IMR-90 (cell line): ENCODE data around the gene PRADC1. TPM values are rescaled to one million over a fixed set of nuclear protein-coding genes. Genes with fewer than 3 reads are reported as not detected.

Experiments
- ATAC-seq: fragments of 200-7000 bp; cut with Tn5 transposase; 2 replicates; pipeline ENCODE4 v1.9.1; 2020; ENCODE audit warnings: low read depth, mild to moderate bottlenecking, moderate library complexity
- BruUV-seq: library from RNA; stranded (reverse); fragments of 400-500 nt; replicated peaks from 2 replicates; lab custom pipeline; 2021; lab: Mats Ljungman, UMichigan
- CTCF ChIA-PET: fragments of 300-600 bp; formaldehyde crosslinking; extraction: SDS; loops from one replicate; lab custom pipeline; 2021; ENCODE audit warnings: antibody characterized with exemption; lab: Yijun Ruan, JAX
- POLR2A ChIA-PET: fragments of 300-600 bp; sonication (Branson Sonifier 250); formaldehyde crosslinking; loops from one replicate; lab custom pipeline; 2022; ENCODE audit warnings: antibody characterized with exemption; ENCODE audit not compliant: unreplicated experiment; lab: Charles Lee
- DNase-seq: peaks from one replicate; pipeline ENCODE4 v3.0.0; 2013
- H2AFZ ChIP-seq: replicated peaks from 2 replicates; pipeline ENCODE3; 2013; ENCODE audit warnings: low read length, mild to moderate bottlenecking; ENCODE audit not compliant: poor library complexity
- H2AK5ac ChIP-seq: 2 replicates; pipeline ENCODE4 v1.6.1; 2013; ENCODE audit warnings: low read depth, low read length, inconsistent platforms
- H2AK9ac ChIP-seq: replicated peaks from 2 replicates; pipeline ENCODE3; 2013; ENCODE audit warnings: mild to moderate bottlenecking, low read depth, low read length, moderate library complexity; ENCODE audit not compliant: poor library complexity
- H2BK120ac ChIP-seq: 2 replicates; pipeline ENCODE4 v1.6.1; 2013; ENCODE audit warnings: low read depth, low read length, inconsistent platforms
- H2BK15ac ChIP-seq: 3 replicates; pipeline ENCODE4 v1.6.1; 2013; ENCODE audit warnings: low read depth, low read length, inconsistent platforms
- H2BK20ac ChIP-seq: 2 replicates; pipeline ENCODE4 v1.6.1; 2013; ENCODE audit warnings: low read depth, mild to moderate bottlenecking, inconsistent platforms, low read length, moderate library complexity
- H2BK5ac ChIP-seq: 2 replicates; pipeline ENCODE4 v1.6.1; 2013; ENCODE audit warnings: mild to moderate bottlenecking, low read depth, low read length, inconsistent platforms; ENCODE audit not compliant: poor library complexity, severe bottlenecking
- H3K14ac ChIP-seq: replicated peaks from 2 replicates; pipeline ENCODE4 v1.6.1; 2013; ENCODE audit warnings: low read depth, low read length, inconsistent platforms
- H3K18ac ChIP-seq: 2 replicates; pipeline ENCODE4 v1.6.1; 2013; ENCODE audit warnings: low read depth, low read length, control low read depth
- H3K23ac ChIP-seq: 2 replicates; pipeline ENCODE4 v1.6.1; 2013; ENCODE audit warnings: low read depth, low read length, inconsistent platforms
- H3K27ac ChIP-seq: 2 replicates; pipeline ENCODE4 v1.5.1; 2013; ENCODE audit warnings: mild to moderate bottlenecking, control low read depth, low read length; ENCODE audit not compliant: insufficient read depth
- H3K27me3 ChIP-seq: 2 replicates; pipeline ENCODE4 v1.6.1; 2013; ENCODE audit warnings: low read length; ENCODE audit not compliant: control insufficient read depth, insufficient read depth
- H3K36me3 ChIP-seq: 2 replicates; pipeline ENCODE4 v1.6.1; 2013; ENCODE audit warnings: low read length, mixed read lengths; ENCODE audit not compliant: control insufficient read depth, insufficient read depth
- H3K4ac ChIP-seq: 2 replicates; pipeline ENCODE4 v1.6.1; 2013; ENCODE audit warnings: low read depth, low read length, inconsistent platforms
- H3K4me1 ChIP-seq: 2 replicates; pipeline ENCODE4 v1.6.1; 2013; ENCODE audit warnings: low read length, mixed read lengths; ENCODE audit not compliant: control insufficient read depth, insufficient read depth
- H3K4me2 ChIP-seq: 2 replicates; pipeline ENCODE4 v1.6.1; 2013; ENCODE audit warnings: low read depth, mild to moderate bottlenecking, control low read depth, low read length, moderate library complexity
- H3K4me3 ChIP-seq: 2 replicates; pipeline ENCODE4 v1.5.1; 2013; ENCODE audit warnings: low read depth, mild to moderate bottlenecking, control low read depth, low read length, moderate library complexity; ENCODE audit not compliant: insufficient read depth
- H3K56ac ChIP-seq: 2 replicates; pipeline ENCODE4 v1.6.1; 2013; ENCODE audit warnings: low read length, inconsistent platforms; ENCODE audit not compliant: insufficient read depth; ENCODE audit errors: extremely low read depth
- H3K79me1 ChIP-seq, 2 experiments: 2 replicates each; pipeline ENCODE4 v1.6.1; 2013; ENCODE audit warnings: low read length in 2 of 2, inconsistent platforms in 1 of 2, low read depth in 1 of 2
- H3K9ac ChIP-seq: 2 replicates; pipeline ENCODE4 v1.6.1; 2013; ENCODE audit warnings: low read depth, low read length, control low read depth
- H3K9me1 ChIP-seq: 2 replicates; pipeline ENCODE4 v1.6.1; 2013; ENCODE audit warnings: low read length, inconsistent platforms; ENCODE audit not compliant: insufficient read depth
- H3K9me3 ChIP-seq: 2 replicates; pipeline ENCODE4 v1.6.1; 2013; ENCODE audit warnings: low read length; ENCODE audit not compliant: control insufficient read depth, insufficient read depth
- H4K20me1 ChIP-seq: 2 replicates; pipeline ENCODE4 v1.6.1; 2013; ENCODE audit warnings: low read length, inconsistent platforms; ENCODE audit not compliant: insufficient read depth
- H4K5ac ChIP-seq: 2 replicates; pipeline ENCODE4 v1.6.1; 2013; ENCODE audit warnings: mild to moderate bottlenecking, low read depth, low read length, control low read depth
- H4K8ac ChIP-seq, 2 experiments: 2 replicates each; pipeline ENCODE4 v1.6.1; 2013; ENCODE audit warnings: low read depth in 2 of 2, low read length in 2 of 2, control low read depth in 1 of 2, inconsistent platforms in 1 of 2
- H4K91ac ChIP-seq: 2 replicates; pipeline ENCODE4 v1.6.1; 2013; ENCODE audit warnings: low read depth, low read length, inconsistent platforms; ENCODE audit not compliant: insufficient read depth
- ELK1 ChIP-seq: fragments of 150-350 bp; IDR thresholded peaks from 2 replicates; pipeline ENCODE4 v1.6.1; 2016; ENCODE audit warnings: low read depth, mild to moderate bottlenecking, low read length, moderate library complexity, borderline replicate concordance
- MAFK ChIP-seq: IDR thresholded peaks from 2 replicates; pipeline ENCODE4 v1.6.1; 2012; ENCODE audit warnings: low read depth, low read length, improper control_type of control experiment
- MAZ ChIP-seq: IDR thresholded peaks from 2 replicates; pipeline ENCODE4 v1.6.1; 2012; ENCODE audit warnings: low read depth, mild to moderate bottlenecking, low read length, improper control_type of control experiment, moderate library complexity, borderline replicate concordance
- RFX5 ChIP-seq: IDR thresholded peaks from 2 replicates; pipeline ENCODE4 v1.8.0; 2012; ENCODE audit warnings: low read depth, mild to moderate bottlenecking, low read length, moderate library complexity
- USF2 ChIP-seq: fragments of 150-350 bp; IDR thresholded peaks from 2 replicates; pipeline ENCODE4 v1.6.1; 2017; ENCODE audit warnings: mild to moderate bottlenecking, antibody characterized with exemption, low read length, low read depth
- WGBS, 2 experiments: methylation state at CpG; one replicate each; pipeline versions ENCODE4 v1.1.5 to v1.1.7; 2013; ENCODE audit warnings: missing lambda C conversion rate in 2 of 2; ENCODE audit not compliant: insufficient read length in 1 of 2; ENCODE audit errors: extremely low coverage in 2 of 2; 5-methylcytosine and 5-hydroxymethylcytosine counted together
- dilution Hi-C: fragments of 300-500 bp; cut with HindIII; formaldehyde crosslinking; loops from one replicate; pipeline ENCODE4 v1.14.3; 2018; ENCODE audit warnings: low sequenced_read_pairs; ENCODE audit not compliant: unreplicated experiment
- in situ Hi-C: fragments of 300-500 bp; cut with MboI; formaldehyde crosslinking; loops from 3 replicates; pipeline ENCODE4 v1.14.3; 2019; ENCODE audit warnings: low sequenced_read_pairs, inconsistent platforms, mixed read lengths
- intact Hi-C: fragments of 100-400 bp; cut with micrococcal nuclease; formaldehyde crosslinking; loops from 2 replicates; pipeline ENCODE4 v1.10.0; 2022
- polyA plus RNA-seq, 3 experiments: library from polyadenylated mRNA; depleted of rRNA; stranded (reverse); fragments of >200 nt; gene quantifications; 2 replicates each; pipeline ENCODE4 v1.2.3, GENCODE V29; 2012; ENCODE audit warnings: low replicate concordance in 1 of 3
- total RNA-seq: library from RNA; depleted of rRNA; stranded (reverse); fragments of >200 nt; gene quantifications from 2 replicates; pipeline ENCODE4 v1.2.3, GENCODE V29; 2012

The PRADC1 gene
- total and polyA plus RNA-seq, 2 of the 4 experiments (the other 2 are of a cell fraction) = 13.1 to 18.4 TPM

- intact Hi-C loops = no loop called here
- no peaks in the 10 kb centered on the region for H4K20me1 ChIP-seq
- no peak overlapping the region for H3K4me3 ChIP-seq
- no peak overlapping the region for H2AK5ac ChIP-seq
- WGBS, 2 experiments = 93% methylated on average over 5 of the region's 14 CpGs; no CpG with 5 or more reads in 1 of the 2 experiments
- dilution Hi-C loops = no loop called here
- ChIA-PET CTCF (no interaction called here), POLR2A (no interaction called here)
- in situ Hi-C loops = no loop called here
- no peak overlapping the region for H4K8ac ChIP-seq
- peaks cover 5 to 6% of the 10 kb centered on the region in 2 experiments for H3K79me1 ChIP-seq
- H4K91ac ChIP-seq = no peak overlapping the region
- no peak overlapping the region for H4K5ac ChIP-seq
- no TSS peak for BruUV-seq
- no peak overlapping the region for H2AFZ ChIP-seq
- H2BK15ac ChIP-seq = no peak overlapping the region
- no peak overlapping the region for H3K4me2 ChIP-seq
- H3K4ac ChIP-seq = no peak overlapping the region
- H2AK9ac ChIP-seq = no peak overlapping the region
- no peaks in the 10 kb centered on the region for H3K27me3 ChIP-seq
- TF ChIP-seq ELK1 (no peak), MAZ (no peak), USF2 (no peak), MAFK (no peak), RFX5 (no peak)
- peaks cover 21% of the 10 kb centered on the region for H3K36me3 ChIP-seq
- H3K18ac ChIP-seq = no peak overlapping the region
- DNase-seq (no peak), ATAC-seq (no peak)
- H3K14ac ChIP-seq = no peak overlapping the region
- no peak overlapping the region for H3K9ac ChIP-seq
- H3K27ac ChIP-seq = no peak overlapping the region
- H2BK20ac ChIP-seq = no peak overlapping the region
- H3K23ac ChIP-seq = no peak overlapping the region
- H3K4me1 ChIP-seq = 0 out of 2 replicates have a peak, but pooled peaks cover 3% of the 10 kb centered on the region
- H2BK120ac ChIP-seq = no peak overlapping the region
- H3K9me1 ChIP-seq = peaks cover 4% of the 10 kb centered on the region; the same call in 1 of the 2 replicates
- no peak overlapping the region for H2BK5ac ChIP-seq
- H3K56ac ChIP-seq = no peak overlapping the region
- H3K9me3 ChIP-seq = no peaks in the 10 kb centered on the region
Measured at GRCh38 chr2:73228631-73229030, 4.4 kb downstream of the PRADC1 start.
